Bronchial epithelial cell (primary cell): ENCODE measurements around the gene THEM4. TPM values are rescaled to one million over a fixed set of nuclear protein-coding genes. Genes with fewer than 3 reads are reported as not detected.

Experiments
- DNase-seq: peaks from one replicate; pipeline ENCODE4 v3.0.0-alpha.2; 2010; ENCODE audit warnings: low read depth
- FAIRE-seq: peaks from 2 replicates; lab custom pipeline; 2011; peaks lifted over from hg19 to GRCh38; lab: Jason Lieb, UNC
- H3K27me3 ChIP-seq: 2 replicates; pipeline ENCODE4 v1.5.1; 2011; ENCODE audit warnings: low read length; ENCODE audit not compliant: control insufficient read depth, insufficient read depth
- H3K36me3 ChIP-seq: 2 replicates; pipeline ENCODE4 v1.5.1; 2011; ENCODE audit warnings: low read length; ENCODE audit not compliant: control insufficient read depth, insufficient read depth
- H3K4me3 ChIP-seq: 2 replicates; pipeline ENCODE4 v1.5.1; 2011; ENCODE audit warnings: mild to moderate bottlenecking, low read depth, low read length, control low read depth
- total RNA-seq: library from RNA; depleted of rRNA; stranded (reverse); fragments of >200 nt; gene quantifications from 2 replicates; pipeline ENCODE4 v1.2.1, GENCODE V29; 2014
- TF ChIP-seq, protein P1 (sequence below): IDR thresholded peaks from 2 replicates; pipeline ENCODE4 v1.5.1; 2011; ENCODE audit warnings: mild to moderate bottlenecking, moderate library complexity, low read length, control low read depth, inconsistent platforms; ENCODE audit not compliant: insufficient read depth, severe bottlenecking

THEM4 gene
- total RNA-seq, 1 donor from 2014 or later = 9.7 TPM

GRCh38 chr1:151833172-151833900 lies 76.0 kb downstream of the THEM4 start:
- FAIRE-seq (peak; percentile 43), DNase-seq (no peak)
- Histone ChIP-seq H3K27me3 (no peaks in the 10 kb centered on the region), H3K4me3 (no peak overlapping the region), H3K36me3 (no peaks in the 10 kb centered on the region)
- TF ChIP-seq, protein P1, sequence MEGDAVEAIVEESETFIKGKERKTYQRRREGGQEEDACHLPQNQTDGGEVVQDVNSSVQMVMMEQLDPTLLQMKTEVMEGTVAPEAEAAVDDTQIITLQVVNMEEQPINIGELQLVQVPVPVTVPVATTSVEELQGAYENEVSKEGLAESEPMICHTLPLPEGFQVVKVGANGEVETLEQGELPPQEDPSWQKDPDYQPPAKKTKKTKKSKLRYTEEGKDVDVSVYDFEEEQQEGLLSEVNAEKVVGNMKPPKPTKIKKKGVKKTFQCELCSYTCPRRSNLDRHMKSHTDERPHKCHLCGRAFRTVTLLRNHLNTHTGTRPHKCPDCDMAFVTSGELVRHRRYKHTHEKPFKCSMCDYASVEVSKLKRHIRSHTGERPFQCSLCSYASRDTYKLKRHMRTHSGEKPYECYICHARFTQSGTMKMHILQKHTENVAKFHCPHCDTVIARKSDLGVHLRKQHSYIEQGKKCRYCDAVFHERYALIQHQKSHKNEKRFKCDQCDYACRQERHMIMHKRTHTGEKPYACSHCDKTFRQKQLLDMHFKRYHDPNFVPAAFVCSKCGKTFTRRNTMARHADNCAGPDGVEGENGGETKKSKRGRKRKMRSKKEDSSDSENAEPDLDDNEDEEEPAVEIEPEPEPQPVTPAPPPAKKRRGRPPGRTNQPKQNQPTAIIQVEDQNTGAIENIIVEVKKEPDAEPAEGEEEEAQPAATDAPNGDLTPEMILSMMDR = no peak

DNA sequence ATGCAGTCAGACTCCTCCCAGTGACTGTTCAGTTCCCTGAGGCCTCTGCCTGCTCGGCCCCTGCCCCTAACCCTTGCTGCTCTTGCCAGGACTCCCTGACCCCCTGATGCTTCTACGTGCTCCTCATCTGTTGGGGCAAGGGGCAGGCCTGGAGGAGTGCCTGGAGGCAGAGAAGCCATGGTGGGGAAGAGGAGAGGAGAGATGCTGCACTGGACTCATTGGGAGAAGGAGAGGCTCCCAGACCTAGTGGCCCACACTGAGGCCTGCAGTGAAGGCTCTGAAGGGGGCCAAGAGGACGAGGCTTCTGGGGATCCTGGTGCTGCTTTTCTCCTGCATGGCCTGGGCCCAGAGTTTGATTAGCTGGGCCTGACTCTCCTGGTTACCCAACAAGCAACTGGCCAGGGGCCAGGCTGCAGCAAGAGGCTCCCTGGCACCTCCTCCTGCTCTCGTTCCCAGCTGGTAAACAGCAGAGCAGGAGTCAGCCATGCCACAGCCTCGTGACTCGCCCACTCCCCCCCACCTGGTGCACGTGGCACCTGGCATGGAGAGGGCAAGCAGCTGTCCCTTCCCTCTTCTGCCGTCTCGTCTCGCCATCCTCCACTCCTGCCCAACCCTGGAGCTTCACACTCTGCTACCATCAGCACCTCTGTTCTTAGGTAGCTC lies 76.9 kb downstream of the THEM4 start:
- TF ChIP-seq, protein P1 = no peak
- no peak for FAIRE-seq
- Histone ChIP-seq H3K4me3 (no peak overlapping the region), H3K36me3 (no peaks in the 10 kb centered on the region), H3K27me3 (no peaks in the 10 kb centered on the region)
- DNase-seq = peak; percentile 58

GRCh38 chr1:151831605-151832004 lies 77.7 kb downstream of the THEM4 start, which contains the start of gene RORC:
Gene RORC (minus strand): TSS chr1:151831802. CDS start chr1:151831764, 38 bp downstream.
- TF ChIP-seq, protein P1 = no peak
- Histone ChIP-seq H3K27me3 (no peaks in the 10 kb centered on the region), H3K4me3 (peak within 1 kb of the TSS; percentile 8), H3K36me3 (no peaks in the 10 kb centered on the region)
- no peak for DNase-seq
- no peak for FAIRE-seq

DNA sequence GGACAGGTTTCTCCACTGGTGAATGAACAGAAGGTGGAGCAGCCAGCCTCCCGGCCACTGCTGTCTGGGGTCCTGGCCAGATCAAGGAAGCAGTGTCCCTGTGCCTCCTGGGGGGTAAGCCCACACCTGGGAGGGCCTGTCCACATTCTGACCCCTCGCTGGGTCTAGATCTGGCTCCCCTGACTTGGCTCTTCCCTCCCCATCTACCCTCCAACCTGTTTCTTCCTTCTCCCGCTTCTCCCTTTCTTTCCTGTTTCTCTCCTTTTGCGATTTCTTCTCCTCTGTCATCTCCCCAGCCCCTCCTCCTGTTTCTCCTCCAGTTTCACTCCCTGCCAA lies 78.1 kb downstream of the THEM4 start:
- FAIRE-seq (no peak), DNase-seq (no peak)
- TF ChIP-seq, protein P1 = no peak
- Histone ChIP-seq H3K4me3 (peak overlapping the region; percentile 8), H3K27me3 (no peaks in the 10 kb centered on the region), H3K36me3 (no peaks in the 10 kb centered on the region)

DNA sequence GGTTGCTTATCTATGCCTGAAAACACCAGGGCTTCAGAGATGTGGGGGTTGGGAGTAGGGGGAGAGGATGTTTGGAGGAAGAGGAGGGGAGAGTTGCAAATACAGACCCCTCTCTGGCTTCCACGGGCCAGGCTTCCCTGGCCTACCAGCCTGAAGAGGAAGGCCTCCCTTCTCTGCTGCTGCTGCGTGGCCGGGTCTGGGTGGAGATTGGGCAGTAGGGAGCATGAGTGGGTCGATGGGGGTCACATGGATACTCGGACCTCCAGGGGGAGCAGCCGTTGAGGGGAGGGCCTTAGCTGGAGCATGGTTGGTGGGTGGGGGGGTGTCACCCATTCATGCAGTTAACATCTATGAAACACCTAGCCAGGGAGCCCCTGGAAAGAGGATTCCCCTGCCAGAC lies 79.3 kb downstream of the THEM4 start:
- TF ChIP-seq, protein P1 = no peak
- no peaks in the 10 kb centered on the region for H3K36me3 ChIP-seq
- no peak overlapping the region for H3K4me3 ChIP-seq
- DNase-seq (no peak), FAIRE-seq (no peak)
- no peaks in the 10 kb centered on the region for H3K27me3 ChIP-seq
